HEK293T (cell line): ENCODE measurements around the gene KCNH1.

ENCODE experiments used
- BHLHE40 ChIP-seq: fragments of 450-650 bp; IDR thresholded peaks from 2 replicates; pipeline ENCODE4 v1.6.1; 2016; ENCODE audit warnings: mild to moderate bottlenecking, moderate library complexity, borderline replicate concordance
- ELF4 ChIP-seq: fragments of 450-650 bp; IDR thresholded peaks from 2 replicates; pipeline ENCODE4 v1.6.1; 2017; ENCODE audit warnings: antibody characterized with exemption
- FOXM1 ChIP-seq: fragments of 450-650 bp; IDR thresholded peaks from 2 replicates; pipeline ENCODE4 v1.6.1; 2017; ENCODE audit warnings: mild to moderate bottlenecking, borderline replicate concordance

GRCh38 chr1:210691039-210691610 lies 442.8 kb downstream of the KCNH1 start:
- TF ChIP-seq ELF4 (no peak), BHLHE40 (no peak), FOXM1 (no peak)
